Activated CD8-positive, alpha-beta memory T cell treated with anti-CD3 and anti-CD28 coated beads for 36 hours (primary cell): Measurements from ENCODE around the gene RNF114. TPM values are rescaled to one million over a fixed set of nuclear protein-coding genes. Genes with fewer than 3 reads are reported as not detected.

ENCODE experiments used
- CTCF ChIA-PET: fragments of 350-600 bp; sonication (Branson Sonifier 250); formaldehyde crosslinking; loops from one replicate; lab custom pipeline; 2021; ENCODE audit warnings: antibody characterized with exemption; lab: Charles Lee
- POLR2A ChIA-PET: fragments of 350-600 bp; sonication (Branson Sonifier 250); formaldehyde crosslinking; loops from one replicate; lab custom pipeline; 2021; ENCODE audit warnings: antibody characterized with exemption; lab: Charles Lee
- total RNA-seq, 2 experiments: library from RNA; stranded (reverse); gene quantifications; one replicate each; pipeline ENCODE4 v1.2.3, GENCODE V29; 2021

The RNF114 gene
- total RNA-seq, 2 experiments from 2014 or later: 59.4 to 63.8 TPM

- ChIA-PET POLR2A (no interaction called here), CTCF (no interaction called here)
Measured at GRCh38 chr20:49896204-49896603, 40.0 kb upstream of the RNF114 start.

- POLR2A ChIA-PET: no interaction called here
- CTCF ChIA-PET: no interaction called here
Measured at GRCh38 chr20:49899541-49900383, 36.4 kb upstream of the RNF114 start.

GRCh38 chr20:49901588-49901987 lies 34.6 kb upstream of the RNF114 start:
- ChIA-PET POLR2A (no interaction called here), CTCF (no interaction called here)

- ChIA-PET CTCF (interaction anchor here (0.8 to 1.3 kb wide), 4 partner anchors 10 to 16 kb away, joined by 3 to 4 read pairs (median 3); no protein-coding TSS in a partner anchor), POLR2A (interaction anchor here (1.7 kb wide), 1 partner anchor 12 kb away, joined by 5 read pairs; no protein-coding TSS in a partner anchor)
Measured at GRCh38 chr20:49904440-49905214, 31.6 kb upstream of the RNF114 start.

GRCh38 chr20:49905415-49906091 lies 30.6 kb upstream of the RNF114 start:
- CTCF ChIA-PET: interaction anchor here (0.8 to 1.3 kb wide), 3 partner anchors 9 to 17 kb away, joined by 3 to 4 read pairs (median 3); no protein-coding TSS in a partner anchor
- POLR2A ChIA-PET: interaction anchor here (1.7 kb wide), 1 partner anchor 11 kb away, joined by 5 read pairs; no protein-coding TSS in a partner anchor

GRCh38 chr20:49906101-49906604 lies 30.0 kb upstream of the RNF114 start:
- ChIA-PET POLR2A (interaction anchor here (1.7 kb wide), 1 partner anchor 10 kb away, joined by 5 read pairs; no protein-coding TSS in a partner anchor), CTCF (interaction anchor here (0.9 to 1.3 kb wide), 4 partner anchors 12 to 26 kb away, joined by 3 to 5 read pairs (median 4); no protein-coding TSS in a partner anchor)

- ChIA-PET POLR2A (interaction anchor here (1.7 kb wide), 1 partner anchor 10 kb away, joined by 5 read pairs; no protein-coding TSS in a partner anchor), CTCF (interaction anchor here (0.9 to 1.2 kb wide), 3 partner anchors 14 to 27 kb away, joined by 3 to 5 read pairs (median 3); no protein-coding TSS in a partner anchor)
Measured at GRCh38 chr20:49906615-49907154, 29.5 kb upstream of the RNF114 start.

- CTCF ChIA-PET: interaction anchor here (1.2 kb wide), 2 partner anchors 13 to 15 kb away, joined by 3 read pairs; no protein-coding TSS in a partner anchor
- POLR2A ChIA-PET: no interaction called here
Measured at GRCh38 chr20:49907405-49908257, 28.6 kb upstream of the RNF114 start.

- POLR2A ChIA-PET: no interaction called here
Measured at GRCh38 chr20:49908258-49908565, 28.0 kb upstream of the RNF114 start.

GRCh38 chr20:49909499-49910339 lies 26.5 kb upstream of the RNF114 start:
- ChIA-PET POLR2A (no interaction called here), CTCF (interaction anchor here (4.8 kb wide), 1 partner anchor 21 kb away, joined by 17 read pairs; no protein-coding TSS in a partner anchor)

More at GRCh38 chr20:49908258-49908565, 28.0 kb upstream of the RNF114 start:
- CTCF ChIA-PET: interaction anchor here (1.2 kb wide), 1 partner anchor 12 kb away, joined by 3 read pairs; no protein-coding TSS in a partner anchor

GRCh38 chr20:49910340-49910706 lies 25.9 kb upstream of the RNF114 start:
- ChIA-PET CTCF (interaction anchor here (4.8 kb wide), 1 partner anchor 22 kb away, joined by 17 read pairs; no protein-coding TSS in a partner anchor), POLR2A (no interaction called here)

- POLR2A ChIA-PET: interaction anchor here (0.6 to 1.5 kb wide), 2 partner anchors 21 to 26 kb away, joined by 3 to 5 read pairs; no protein-coding TSS in a partner anchor
- CTCF ChIA-PET: interaction anchor here (1.1 to 4.8 kb wide), 5 partner anchors 9 to 158 kb away, joined by 3 to 17 read pairs (median 3); no protein-coding TSS in a partner anchor
Measured at GRCh38 chr20:49913399-49914047, 22.7 kb upstream of the RNF114 start.

- CTCF ChIA-PET: interaction anchor here (0.9 to 4.8 kb wide), 5 partner anchors 10 to 373 kb away, joined by 3 to 17 read pairs (median 3); no protein-coding TSS in a partner anchor
Measured at GRCh38 chr20:49914310-49915117, 21.7 kb upstream of the RNF114 start.

GRCh38 chr20:49915118-49915379 lies 21.1 kb upstream of the RNF114 start:
- POLR2A ChIA-PET: interaction anchor here (1.5 kb wide), 1 partner anchor 20 kb away, joined by 5 read pairs; no protein-coding TSS in a partner anchor

More at GRCh38 chr20:49914310-49915117, 21.7 kb upstream of the RNF114 start:
- POLR2A ChIA-PET: interaction anchor here (1.5 kb wide), 1 partner anchor 20 kb away, joined by 5 read pairs; no protein-coding TSS in a partner anchor

More at GRCh38 chr20:49915118-49915379, 21.1 kb upstream of the RNF114 start:
- CTCF ChIA-PET: interaction anchor here (0.9 to 4.8 kb wide), 4 partner anchors 23 to 374 kb away, joined by 3 to 17 read pairs (median 6); no protein-coding TSS in a partner anchor
